Activated CD8-positive, alpha-beta memory T cell treated with anti-CD3 and anti-CD28 coated beads, Interleukin-2, amount 50 U/mL, for 4 hours (primary cell): ENCODE measurements around the gene ATP2A1.
A peak's percentile ranks its signal among the peaks of the same experiment; 100 is the strongest.
"Not testable (repeated sequence)": the region's sequence is repeated elsewhere in the genome, so short reads cannot be mapped to it uniquely, and the experiment has no call there.

Experiments used
- DNase-seq: peaks from one replicate; pipeline ENCODE4 v3.0.0-alpha.2; 2020

The ATP2A1 gene

GRCh38 chr16:28913946-28914724, 35.8 kb downstream of the ATP2A1 start:
- no peak for DNase-seq

GRCh38 chr16:28915181-28915580, 36.9 kb downstream of the ATP2A1 start:
- no peak for DNase-seq

GRCh38 chr16:28917095-28917494, 38.8 kb downstream of the ATP2A1 start:
- DNase-seq = no peak

GRCh38 chr16:28918698-28919097, 40.4 kb downstream of the ATP2A1 start:
- DNase-seq = no peak

- DNase-seq = no peak
These were observed 44.9 kb downstream of the ATP2A1 start for GRCh38 chr16:28923231-28923587.

- DNase-seq = no peak
These were observed 45.5 kb downstream of the ATP2A1 start for GRCh38 chr16:28923652-28924398.

- DNase-seq = no peak
These were observed 46.1 kb downstream of the ATP2A1 start for GRCh38 chr16:28924399-28924761.

- peak; percentile 95 for DNase-seq
These were observed 46.6 kb downstream of the ATP2A1 start, which contains the start of gene RABEP2 for GRCh38 chr16:28924762-28925385. RABEP2 (minus strand) TSS chr16:28925238; CDS start chr16:28925163, 75 bp downstream.

- DNase-seq = peak; percentile 75
These were observed 47.3 kb downstream of the ATP2A1 start for GRCh38 chr16:28925386-28926228.

- DNase-seq = not testable (repeated sequence)
These were observed 48.0 kb downstream of the ATP2A1 start for GRCh38 chr16:28926284-28926683.

GRCh38 chr16:28927815-28928214, 49.5 kb downstream of the ATP2A1 start:
- no peak for DNase-seq

GRCh38 chr16:28930203-28930602, 51.9 kb downstream of the ATP2A1 start:
- no peak for DNase-seq

GRCh38 chr16:28930652-28931051, 52.4 kb downstream of the ATP2A1 start:
- no peak for DNase-seq

GRCh38 chr16:28931801-28932225, 53.5 kb downstream of the ATP2A1 start, which contains the start of gene CD19:
CD19 (plus strand) TSS chr16:28931971; CDS start chr16:28932001, 30 bp downstream.
- no peak for DNase-seq

- no peak for DNase-seq
These were observed 54.3 kb downstream of the ATP2A1 start for GRCh38 chr16:28932339-28933141.

GRCh38 chr16:28933171-28933570, 54.9 kb downstream of the ATP2A1 start:
- no peak for DNase-seq

GRCh38 chr16:28935346-28935745, 57.1 kb downstream of the ATP2A1 start:
- DNase-seq = no peak

- DNase-seq = peak; percentile 75
These were observed 57.9 kb downstream of the ATP2A1 start for GRCh38 chr16:28935924-28936783.

- no peak for DNase-seq
These were observed 58.5 kb downstream of the ATP2A1 start for GRCh38 chr16:28936784-28937155.

GRCh38 chr16:28937222-28937876, 59.1 kb downstream of the ATP2A1 start:
- no peak for DNase-seq
